Neural progenitor cell (in vitro differentiated cells): ENCODE measurements around the gene TTLL5.

Experiments used
- CTCF ChIP-seq: fragments of 200-600 bp; sonication (generic); IDR thresholded peaks from 2 replicates; pipeline ENCODE4 v1.5.1; 2017; ENCODE audit warnings: antibody characterized with exemption, mild to moderate bottlenecking
- EZH2 ChIP-seq: fragments of 200-600 bp; sonication (generic); IDR thresholded peaks from 2 replicates; pipeline ENCODE4 v1.6.1; 2017; ENCODE audit warnings: antibody characterized with exemption, mild to moderate bottlenecking, moderate library complexity

- TF ChIP-seq EZH2 (no peak), CTCF (no peak)
Observed at GRCh38 chr14:75981426-75982265, 320.6 kb downstream of the TTLL5 start, which contains the start of gene TGFB3.
